ENCODE results near the gene GLIPR2. TPM values are rescaled to one million over a fixed set of nuclear protein-coding genes. Genes with fewer than 3 reads are reported as not detected.

The GLIPR2 gene
- polyA plus RNA-seq, 3 donors = 213 to 528 (median 520) TPM

DNA sequence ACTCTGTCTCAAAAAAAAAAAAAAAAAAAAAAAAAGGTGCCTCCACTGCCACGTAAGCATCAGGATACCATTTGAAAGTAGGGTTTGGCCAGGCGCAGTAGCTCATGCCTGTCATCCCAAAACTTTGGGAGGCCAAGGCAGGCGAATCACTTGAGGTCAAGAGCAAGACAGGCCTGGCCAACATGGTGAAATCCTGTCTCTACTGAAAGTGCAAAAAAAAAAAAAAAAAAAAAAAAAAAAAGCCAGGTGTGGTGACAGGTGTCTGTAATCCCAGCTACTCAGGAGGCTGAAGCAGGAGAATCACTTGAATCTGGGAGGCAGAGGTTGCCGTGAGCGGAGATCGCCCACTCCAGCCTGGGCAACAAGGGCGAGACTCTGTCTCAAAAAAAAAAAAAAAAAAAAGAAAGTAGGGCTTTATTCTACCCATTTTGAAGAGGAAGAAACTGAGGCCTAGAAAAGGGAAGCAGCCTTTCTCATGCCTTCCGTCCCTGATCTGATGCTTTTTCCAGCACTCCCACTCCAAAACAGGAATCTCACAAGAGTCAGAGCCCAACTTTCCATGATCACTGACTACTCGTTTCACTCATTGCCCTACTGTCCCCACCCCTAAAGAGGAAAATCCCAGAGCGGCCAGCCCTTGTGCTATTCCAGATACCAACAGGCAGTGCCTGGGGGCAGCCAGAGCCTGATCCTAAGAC is 16.4 kb downstream of the GLIPR2 start:
- Mint-ChIP-seq H3K9me3 (peaks cover 0 to 3% (median 0%) of the 10 kb centered on the region in 7 donors), H3K4me1 (peaks cover 72% of the 10 kb centered on the region), H3K36me3 (peaks cover 50 to 81% of the 10 kb centered on the region in 2 donors), H3K27me3 (ENCODE audit: low read depth in 3 of 3) (peaks cover 0 to 2% (median 0%) of the 10 kb centered on the region in 3 donors), H3K4me3 (no peak overlapping the region), H3K27ac (peak overlapping the region; percentile 98 to 100 (median 100))
- Histone ChIP-seq H4K20me1 (ENCODE audit: insufficient read depth, low read length) (peaks cover 9% of the 10 kb centered on the region), H3K27ac (ENCODE audit: low read depth in 1 of 2, low read length in 2 of 2) (peak overlapping the region; percentile 97 to 99), H3K4me2 (replicated peaks; ENCODE audit: extremely low read depth, low read length, poor library complexity, severe bottlenecking) (no peak overlapping the region), H3K36me3 (replicated peaks in 1 of 2; ENCODE audit: control insufficient read depth in 1 of 2, insufficient read depth in 2 of 2, low read length in 2 of 2) (peaks cover 32 to 44% of the 10 kb centered on the region in 2 donors), H3K9me3 (replicated peaks in 1 of 2; ENCODE audit: control insufficient read depth in 1 of 2, insufficient read depth in 1 of 2, low read length in 2 of 2) (no peaks in the 10 kb centered on the region), H3K27me3 (ENCODE audit: control insufficient read depth in 2 of 2, insufficient read depth in 2 of 2, low read length in 2 of 2) (no peaks in the 10 kb centered on the region), H3K4me1 (ENCODE audit: control insufficient read depth in 1 of 2, insufficient read depth in 2 of 2, low read length in 2 of 2) (peaks cover 83% of the 10 kb centered on the region in 2 donors), H2AFZ (ENCODE audit: insufficient read depth, low read depth, low read length, poor library complexity, severe bottlenecking) (no peak overlapping the region), H3K4me3 (replicated peaks in 1 of 3; ENCODE audit: low read depth in 2 of 3, low read length in 3 of 3) (no peak overlapping the region), H3K79me2 (ENCODE audit: insufficient read depth, low read length) (peaks cover 45% of the 10 kb centered on the region), H3K9ac (ENCODE audit: insufficient read depth, low read length, poor library complexity, severe bottlenecking) (no peak overlapping the region)
- WGBS (ENCODE audit: insufficient coverage) = 57% methylated on average over 3 of the region's 10 CpGs
- intact Hi-C loops (cut with micrococcal nuclease) = loop anchor here in 1 of 2 donors (5.0 kb wide), 1 partner anchor 51 kb away; no protein-coding TSS in a partner anchor
- TF ChIP-seq, protein P1, sequence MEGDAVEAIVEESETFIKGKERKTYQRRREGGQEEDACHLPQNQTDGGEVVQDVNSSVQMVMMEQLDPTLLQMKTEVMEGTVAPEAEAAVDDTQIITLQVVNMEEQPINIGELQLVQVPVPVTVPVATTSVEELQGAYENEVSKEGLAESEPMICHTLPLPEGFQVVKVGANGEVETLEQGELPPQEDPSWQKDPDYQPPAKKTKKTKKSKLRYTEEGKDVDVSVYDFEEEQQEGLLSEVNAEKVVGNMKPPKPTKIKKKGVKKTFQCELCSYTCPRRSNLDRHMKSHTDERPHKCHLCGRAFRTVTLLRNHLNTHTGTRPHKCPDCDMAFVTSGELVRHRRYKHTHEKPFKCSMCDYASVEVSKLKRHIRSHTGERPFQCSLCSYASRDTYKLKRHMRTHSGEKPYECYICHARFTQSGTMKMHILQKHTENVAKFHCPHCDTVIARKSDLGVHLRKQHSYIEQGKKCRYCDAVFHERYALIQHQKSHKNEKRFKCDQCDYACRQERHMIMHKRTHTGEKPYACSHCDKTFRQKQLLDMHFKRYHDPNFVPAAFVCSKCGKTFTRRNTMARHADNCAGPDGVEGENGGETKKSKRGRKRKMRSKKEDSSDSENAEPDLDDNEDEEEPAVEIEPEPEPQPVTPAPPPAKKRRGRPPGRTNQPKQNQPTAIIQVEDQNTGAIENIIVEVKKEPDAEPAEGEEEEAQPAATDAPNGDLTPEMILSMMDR (IDR thresholded peaks at IDR 0.05) = no peak
- peak in 2 of 3 donors; percentile 34 to 50 for DNase-seq

DNA sequence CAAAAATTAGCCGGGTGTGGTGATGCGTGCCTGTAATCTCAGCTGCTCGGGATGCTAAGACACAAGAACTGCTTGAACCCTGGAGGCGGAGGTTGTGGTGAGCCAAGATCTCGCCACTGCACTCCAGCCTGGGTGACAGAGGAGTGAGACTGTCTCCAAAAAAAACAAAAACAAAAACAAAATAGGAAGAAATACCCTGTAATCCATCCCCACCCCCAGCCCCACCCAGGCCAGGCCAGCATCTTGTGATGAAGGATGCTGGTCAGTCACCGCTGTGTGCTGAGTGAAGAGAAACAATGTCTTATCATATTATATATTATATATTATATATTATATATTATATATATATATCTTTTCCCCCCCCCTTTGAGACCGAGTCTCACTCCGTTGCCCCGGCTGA is 17.2 kb downstream of the GLIPR2 start:
- TF ChIP-seq, protein P1 (IDR thresholded peaks at IDR 0.05) = no peak
- no CpG with 5 or more reads among the region's 9 CpGs for WGBS (ENCODE audit: insufficient coverage)
- Histone ChIP-seq H3K4me3 (replicated peaks in 1 of 3; ENCODE audit: low read depth in 2 of 3, low read length in 3 of 3) (no peak overlapping the region), H4K20me1 (ENCODE audit: insufficient read depth, low read length) (peaks cover 6% of the 10 kb centered on the region), H3K9me3 (replicated peaks in 1 of 2; ENCODE audit: control insufficient read depth in 1 of 2, insufficient read depth in 1 of 2, low read length in 2 of 2) (no peaks in the 10 kb centered on the region), H3K36me3 (replicated peaks in 1 of 2; ENCODE audit: control insufficient read depth in 1 of 2, insufficient read depth in 2 of 2, low read length in 2 of 2) (peaks cover 32 to 36% of the 10 kb centered on the region in 2 donors), H3K79me2 (ENCODE audit: insufficient read depth, low read length) (peaks cover 44% of the 10 kb centered on the region), H3K4me2 (replicated peaks; ENCODE audit: extremely low read depth, low read length, poor library complexity, severe bottlenecking) (no peak overlapping the region), H3K27ac (ENCODE audit: low read depth in 1 of 2, low read length in 2 of 2) (peak overlapping the region; percentile 97 to 99), H3K4me1 (ENCODE audit: control insufficient read depth in 1 of 2, insufficient read depth in 2 of 2, low read length in 2 of 2) (peaks cover 83% of the 10 kb centered on the region in 2 donors), H2AFZ (ENCODE audit: insufficient read depth, low read depth, low read length, poor library complexity, severe bottlenecking) (no peak overlapping the region), H3K9ac (ENCODE audit: insufficient read depth, low read length, poor library complexity, severe bottlenecking) (peak overlapping the region; percentile 52), H3K27me3 (ENCODE audit: control insufficient read depth in 2 of 2, insufficient read depth in 2 of 2, low read length in 2 of 2) (no peaks in the 10 kb centered on the region)
- no peak for DNase-seq
- H3K36me3 Mint-ChIP-seq = peaks cover 56 to 80% of the 10 kb centered on the region in 2 donors
- peak overlapping the region in 1 of 2 donors; percentile 76 for H3K4me3 Mint-ChIP-seq
- intact Hi-C loops (cut with micrococcal nuclease) = loop anchor here in 1 of 2 donors (5.0 kb wide), 1 partner anchor 51 kb away; no protein-coding TSS in a partner anchor
- peaks cover 0 to 2% (median 0%) of the 10 kb centered on the region in 3 donors for H3K27me3 Mint-ChIP-seq (ENCODE audit: low read depth in 3 of 3)
- peaks cover 0 to 3% (median 0%) of the 10 kb centered on the region in 7 donors for H3K9me3 Mint-ChIP-seq
- H3K4me1 Mint-ChIP-seq = peaks cover 72% of the 10 kb centered on the region
- peak overlapping the region; percentile 98 to 100 (median 100) for H3K27ac Mint-ChIP-seq
